RWPE1 (cell line): ENCODE results near the gene NUP188.

Source experiments
- CTCF ChIA-PET: fragments of 350-600 bp; sonication (Branson Sonifier 250); formaldehyde crosslinking; extraction: SDS; loops from one replicate; lab custom pipeline; 2021; lab: Yijun Ruan, JAX
- POLR2A ChIA-PET: fragments of 400-600 bp; formaldehyde crosslinking; extraction: SDS; loops from one replicate; lab custom pipeline; 2020; ENCODE audit warnings: antibody characterized with exemption; ENCODE audit not compliant: low non-redundant PET; lab: Yijun Ruan, JAX
- DNase-seq: peaks from one replicate; pipeline ENCODE4 v3.0.0; 2012; ENCODE audit warnings: low spot score
- H3K27ac ChIP-seq: fragments of 450-650 bp; 2 replicates; pipeline ENCODE4 v1.5.1; 2017
- CTCF ChIP-seq: fragments of 450-650 bp; conservative IDR thresholded peaks from 2 replicates; pipeline ENCODE4 v1.5.1; 2017; ENCODE audit warnings: low read depth, mild to moderate bottlenecking

Gene NUP188

DNA sequence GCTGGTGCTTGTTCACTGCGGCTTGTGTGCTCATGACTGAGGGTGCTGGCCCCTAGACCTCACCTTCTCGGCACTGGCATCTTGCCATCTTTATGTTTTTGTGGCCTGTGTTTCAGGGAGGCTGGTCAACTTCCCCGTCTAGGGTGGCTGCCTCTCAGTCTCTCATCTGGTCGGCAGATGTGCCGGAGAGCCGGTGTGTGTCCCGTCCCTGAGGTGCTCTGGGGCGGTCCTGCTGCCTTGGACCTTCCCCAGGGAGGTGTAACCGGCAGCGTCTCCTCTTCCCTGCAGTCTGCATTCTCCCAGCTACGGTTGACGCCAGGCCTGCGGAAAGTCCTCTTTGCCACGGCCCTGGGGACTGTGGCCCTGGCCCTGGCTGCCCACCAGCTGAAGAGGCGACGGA, 94.5 kb downstream of the NUP188 start:
- H3K27ac ChIP-seq, result peak overlapping the region; percentile 1; the same call in 1 of the 2 replicates
- ChIA-PET POLR2A (no interaction called here), CTCF (no interaction called here)
- no peak for TF ChIP-seq CTCF
- no peak for DNase-seq

DNA sequence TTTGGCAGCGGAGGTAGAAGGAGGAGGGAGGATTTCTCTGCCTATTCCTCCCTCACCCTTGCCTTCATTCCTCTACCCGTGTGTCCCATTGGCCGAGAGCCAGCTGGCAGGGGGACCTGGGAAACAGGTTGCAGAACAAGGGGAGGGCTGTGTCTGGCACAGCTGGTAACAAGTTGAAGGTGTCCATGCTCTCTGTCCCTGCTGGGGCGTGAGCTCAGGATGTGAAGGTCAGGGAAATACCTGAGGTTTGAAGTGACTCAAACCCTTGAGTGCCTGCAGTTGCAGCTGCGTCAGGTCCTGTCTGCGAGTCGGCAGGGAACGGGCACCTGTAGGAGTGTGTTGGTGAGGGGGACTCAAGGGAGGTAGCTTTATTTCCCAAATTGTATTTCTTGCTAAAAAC, 105.1 kb downstream of the NUP188 start:
- CTCF ChIA-PET, result interaction anchor here (0.7 kb wide), 1 partner anchor 36 kb away, joined by 3 read pairs; no protein-coding TSS in a partner anchor
- peak overlapping the region; percentile 34 for H3K27ac ChIP-seq
- POLR2A ChIA-PET, result no interaction called here
- peak; percentile 73 for DNase-seq
- TF ChIP-seq CTCF, result no peak

DNA sequence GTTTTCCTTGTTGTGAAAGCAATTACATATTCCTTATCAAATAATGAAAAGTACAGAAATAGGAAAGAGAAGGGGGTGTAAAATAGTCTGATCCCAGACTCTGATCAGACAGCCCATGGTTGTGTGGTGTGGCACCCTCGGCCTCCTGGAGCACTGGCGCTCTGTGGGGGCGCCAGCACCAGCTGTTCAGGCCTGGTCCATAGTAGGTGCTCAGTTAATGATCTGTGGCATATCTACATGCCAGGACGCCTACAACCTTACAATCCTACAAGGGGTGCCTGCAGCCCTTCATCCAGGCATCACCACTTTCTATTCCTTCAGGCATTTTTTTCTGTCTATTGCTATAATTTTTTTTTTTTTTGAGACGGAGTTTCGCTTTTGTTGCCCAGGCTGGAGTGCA, 105.5 kb downstream of the NUP188 start:
- ChIA-PET POLR2A (no interaction called here), CTCF (interaction anchor here (0.7 kb wide), 1 partner anchor 36 kb away, joined by 3 read pairs; no protein-coding TSS in a partner anchor)
- no peak for TF ChIP-seq CTCF
- DNase-seq, result no peak
- H3K27ac ChIP-seq, result peak overlapping the region; percentile 34

GRCh38 chr9:129054163-129054851, 106.8 kb downstream of the NUP188 start:
- POLR2A ChIA-PET, result no interaction called here
- TF ChIP-seq CTCF, result no peak
- CTCF ChIA-PET, result no interaction called here
- H3K27ac ChIP-seq, result no peak overlapping the region
- DNase-seq, result no peak
